Keratinocyte (primary cell): ENCODE measurements around the gene USH2A.

Source experiments
- CTCF ChIP-seq, 3 experiments: IDR thresholded peaks in 1 of 3; conservative IDR thresholded peaks in 1 of 3; optimal IDR thresholded peaks in 1 of 3; 2 replicates in 2 of 3; 3 replicates in 1 of 3; pipeline versions ENCODE3 to v1.5.1; 2011; ENCODE audit warnings: low read length in 3 of 3, mild to moderate bottlenecking in 3 of 3, moderate library complexity in 2 of 3, control low read depth in 1 of 3, inconsistent platforms in 1 of 3; ENCODE audit not compliant: insufficient read depth in 2 of 3; ENCODE audit errors: extremely low read depth in 1 of 3
- EZH2 ChIP-seq: IDR thresholded peaks from one replicate; pipeline ENCODE4 v1.6.1; 2012; ENCODE audit warnings: inconsistent platforms, mild to moderate bottlenecking, low read length, moderate library complexity

- TF ChIP-seq CTCF (optimal IDR thresholded peaks at IDR 0.05 in 1 of 3, IDR thresholded peaks at IDR 0.05 in 1 of 3, conservative IDR thresholded peaks at IDR 0.05 in 1 of 3; ENCODE audit: extremely low read depth in 1 of 3, insufficient read depth in 2 of 3, low read length in 3 of 3): no peak
- TF ChIP-seq EZH2: no peak
Measured at GRCh38 chr1:215583185-215583749, 840.0 kb downstream of the USH2A start.
